ENCODE data around the gene PTPRT. TPM values are rescaled to one million over a fixed set of nuclear protein-coding genes. Genes with fewer than 3 reads are reported as not detected.

PTPRT gene
- total RNA-seq, 1 experiment from 2014 or later: 44.5 TPM

DNA sequence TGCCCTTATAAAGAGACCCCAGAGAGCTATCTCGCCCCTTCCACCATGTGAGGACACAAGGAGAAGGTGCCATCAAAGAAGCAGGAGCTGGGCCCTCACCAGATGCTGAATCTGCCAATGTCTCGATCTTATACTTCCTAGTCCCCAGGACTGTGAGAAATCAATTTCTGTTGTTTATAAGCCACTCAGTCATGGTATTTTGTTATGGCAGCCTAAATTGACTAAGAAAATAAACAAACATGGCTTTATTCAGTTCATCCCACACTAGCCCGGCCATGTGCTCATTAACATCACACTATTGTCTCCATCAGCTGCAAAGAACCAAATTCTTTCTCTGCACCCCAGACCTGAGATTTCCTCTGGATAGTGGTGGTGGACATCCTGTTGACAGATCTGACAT is 302.4 kb downstream of the PTPRT start:
- Histone ChIP-seq H3K27ac (ENCODE audit: low read length) (peak overlapping the region; percentile 47), H3K9ac (ENCODE audit: low read length) (no peak overlapping the region), H3K79me2 (ENCODE audit: low read length) (peaks cover 13% of the 10 kb centered on the region), H3K4me1 (ENCODE audit: low read length) (peaks cover 39% of the 10 kb centered on the region), H4K20me1 (ENCODE audit: insufficient read depth, low read depth, low read length) (no peaks in the 10 kb centered on the region), H3K27me3 (ENCODE audit: low read length) (no peaks in the 10 kb centered on the region), H2AFZ (ENCODE audit: low read length) (no peak overlapping the region), H3K9me3 (ENCODE audit: low read length) (no peaks in the 10 kb centered on the region), H3K9me2 (replicated peaks; ENCODE audit: insufficient read depth, low read length) (no peaks in the 10 kb centered on the region), H3K4me2 (ENCODE audit: low read depth, low read length, poor library complexity, severe bottlenecking) (no peak overlapping the region), H3K4me3 (ENCODE audit: low read length) (no peak overlapping the region), H3K36me3 (ENCODE audit: insufficient read depth, low read length) (peaks cover 18% of the 10 kb centered on the region)
- no peak for DNase-seq

DNA sequence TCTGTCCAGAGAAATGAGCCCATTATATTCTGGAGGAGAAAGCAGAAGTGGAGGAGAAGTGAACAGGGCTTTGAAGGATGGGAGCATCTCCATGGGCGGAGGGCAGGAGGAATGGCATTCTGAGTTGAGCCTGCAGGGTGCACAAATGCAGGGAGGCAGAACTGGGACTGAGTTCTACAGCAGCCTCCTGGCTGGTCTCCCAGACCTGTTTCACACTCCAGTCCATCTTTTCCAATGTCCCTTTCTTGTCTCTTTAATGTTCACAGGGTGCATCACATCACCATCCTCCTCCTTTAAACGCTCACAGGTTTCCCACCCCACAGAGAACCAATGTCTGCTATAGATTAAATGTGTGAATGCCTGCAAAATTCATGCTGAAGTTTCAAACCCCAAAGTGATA is 302.9 kb downstream of the PTPRT start:
- Histone ChIP-seq H3K4me3 (ENCODE audit: low read length) (no peak overlapping the region), H2AFZ (ENCODE audit: low read length) (no peak overlapping the region), H3K9me3 (ENCODE audit: low read length) (no peaks in the 10 kb centered on the region), H4K20me1 (ENCODE audit: insufficient read depth, low read depth, low read length) (no peaks in the 10 kb centered on the region), H3K79me2 (ENCODE audit: low read length) (peaks cover 12% of the 10 kb centered on the region), H3K4me2 (ENCODE audit: low read depth, low read length, poor library complexity, severe bottlenecking) (no peak overlapping the region), H3K27ac (ENCODE audit: low read length) (peak overlapping the region; percentile 47), H3K9me2 (replicated peaks; ENCODE audit: insufficient read depth, low read length) (no peaks in the 10 kb centered on the region), H3K36me3 (ENCODE audit: insufficient read depth, low read length) (peaks cover 13% of the 10 kb centered on the region; the same call in 1 of the 2 replicates), H3K9ac (ENCODE audit: low read length) (no peak overlapping the region), H3K27me3 (ENCODE audit: low read length) (no peaks in the 10 kb centered on the region), H3K4me1 (ENCODE audit: low read length) (peaks cover 39% of the 10 kb centered on the region)
- DNase-seq: no peak

DNA sequence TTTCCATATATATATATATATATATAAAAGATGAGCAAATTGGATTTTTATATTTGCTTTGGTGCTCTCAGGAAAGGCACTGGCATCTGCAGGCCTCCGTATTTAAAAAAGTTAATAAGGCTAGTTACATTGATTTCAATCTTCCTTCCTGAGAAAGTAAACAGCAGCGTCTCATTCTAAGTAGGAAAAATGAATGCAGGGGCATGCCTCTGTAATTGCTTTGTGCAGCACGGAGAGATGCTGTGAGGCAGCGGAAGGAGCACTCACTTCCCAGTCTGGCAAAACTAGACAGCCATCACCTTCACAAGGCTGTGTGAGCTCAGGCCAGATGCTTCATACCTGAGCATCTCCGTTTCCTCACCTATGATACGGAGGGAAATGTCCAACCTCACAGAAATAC is 303.7 kb downstream of the PTPRT start:
- Histone ChIP-seq H3K9me3 (ENCODE audit: low read length) (no peaks in the 10 kb centered on the region), H3K27me3 (ENCODE audit: low read length) (no peaks in the 10 kb centered on the region), H3K4me1 (ENCODE audit: low read length) (peaks cover 40% of the 10 kb centered on the region), H2AFZ (ENCODE audit: low read length) (no peak overlapping the region), H3K4me3 (ENCODE audit: low read length) (no peak overlapping the region), H3K36me3 (ENCODE audit: insufficient read depth, low read length) (peaks cover 7% of the 10 kb centered on the region; the same call in 1 of the 2 replicates), H4K20me1 (ENCODE audit: insufficient read depth, low read depth, low read length) (no peaks in the 10 kb centered on the region), H3K9me2 (replicated peaks; ENCODE audit: insufficient read depth, low read length) (no peaks in the 10 kb centered on the region), H3K27ac (ENCODE audit: low read length) (peak overlapping the region; percentile 47; the same call in 1 of the 2 replicates), H3K9ac (ENCODE audit: low read length) (no peak overlapping the region), H3K4me2 (ENCODE audit: low read depth, low read length, poor library complexity, severe bottlenecking) (no peak overlapping the region), H3K79me2 (ENCODE audit: low read length) (peaks cover 6% of the 10 kb centered on the region; the same call in 1 of the 2 replicates)
- DNase-seq: no peak

GRCh38 chr20:42875581-42875980 is 314.1 kb downstream of the PTPRT start:
- Histone ChIP-seq H3K4me1 (ENCODE audit: low read length) (peaks cover 33% of the 10 kb centered on the region), H3K9me2 (replicated peaks; ENCODE audit: insufficient read depth, low read length) (no peaks in the 10 kb centered on the region), H3K4me2 (ENCODE audit: low read depth, low read length, poor library complexity, severe bottlenecking) (no peak overlapping the region), H3K27ac (ENCODE audit: low read length) (no peak overlapping the region), H3K9ac (ENCODE audit: low read length) (no peak overlapping the region), H3K9me3 (ENCODE audit: low read length) (no peaks in the 10 kb centered on the region), H3K4me3 (ENCODE audit: low read length) (no peak overlapping the region), H3K79me2 (ENCODE audit: low read length) (0 out of 2 replicates have a peak, but pooled peaks cover 4% of the 10 kb centered on the region), H4K20me1 (ENCODE audit: insufficient read depth, low read depth, low read length) (no peaks in the 10 kb centered on the region), H2AFZ (ENCODE audit: low read length) (no peak overlapping the region), H3K36me3 (ENCODE audit: insufficient read depth, low read length) (peaks cover 10% of the 10 kb centered on the region; the same call in 1 of the 2 replicates), H3K27me3 (ENCODE audit: low read length) (no peaks in the 10 kb centered on the region)
- DNase-seq: no peak

- Histone ChIP-seq H2AFZ (ENCODE audit: low read length) (no peak overlapping the region), H3K27ac (ENCODE audit: low read length) (no peak overlapping the region), H3K36me3 (ENCODE audit: insufficient read depth, low read length) (peaks cover 10% of the 10 kb centered on the region; the same call in 1 of the 2 replicates), H3K9me2 (replicated peaks; ENCODE audit: insufficient read depth, low read length) (no peaks in the 10 kb centered on the region), H3K4me3 (ENCODE audit: low read length) (no peak overlapping the region), H3K79me2 (ENCODE audit: low read length) (0 out of 2 replicates have a peak, but pooled peaks cover 4% of the 10 kb centered on the region), H3K4me2 (ENCODE audit: low read depth, low read length, poor library complexity, severe bottlenecking) (no peak overlapping the region), H3K27me3 (ENCODE audit: low read length) (no peaks in the 10 kb centered on the region), H3K4me1 (ENCODE audit: low read length) (peaks cover 33% of the 10 kb centered on the region), H4K20me1 (ENCODE audit: insufficient read depth, low read depth, low read length) (no peaks in the 10 kb centered on the region), H3K9me3 (ENCODE audit: low read length) (no peaks in the 10 kb centered on the region), H3K9ac (ENCODE audit: low read length) (no peak overlapping the region)
- no peak for DNase-seq
These were observed 316.4 kb downstream of the PTPRT start for GRCh38 chr20:42873259-42873658.

- no peaks in the 10 kb centered on the region for H3K9me2 ChIP-seq (replicated peaks; ENCODE audit: insufficient read depth, low read length)
- H3K4me2 ChIP-seq (ENCODE audit: low read depth, low read length, poor library complexity, severe bottlenecking): no peak overlapping the region
- no peak for DNase-seq
- H3K9ac ChIP-seq (ENCODE audit: low read length): no peak overlapping the region
- H3K4me1 ChIP-seq (ENCODE audit: low read length): peaks cover 24% of the 10 kb centered on the region
- H3K79me2 ChIP-seq (ENCODE audit: low read length): no peaks in the 10 kb centered on the region
- no peak overlapping the region for H2AFZ ChIP-seq (ENCODE audit: low read length)
- H3K9me3 ChIP-seq (ENCODE audit: low read length): no peaks in the 10 kb centered on the region
- H3K27ac ChIP-seq (ENCODE audit: low read length): peak overlapping the region; percentile 5; the same call in 1 of the 2 replicates
- no peaks in the 10 kb centered on the region for H3K27me3 ChIP-seq (ENCODE audit: low read length)
- H3K36me3 ChIP-seq (ENCODE audit: insufficient read depth, low read length): no peaks in the 10 kb centered on the region
- H3K4me3 ChIP-seq (ENCODE audit: low read length): no peak overlapping the region
- H4K20me1 ChIP-seq (ENCODE audit: insufficient read depth, low read depth, low read length): no peaks in the 10 kb centered on the region
These were observed 325.6 kb downstream of the PTPRT start for GRCh38 chr20:42864116-42864515.

GRCh38 chr20:42862446-42862845 is 327.3 kb downstream of the PTPRT start:
- Histone ChIP-seq H3K27ac (ENCODE audit: low read length) (no peak overlapping the region), H2AFZ (ENCODE audit: low read length) (no peak overlapping the region), H3K79me2 (ENCODE audit: low read length) (no peaks in the 10 kb centered on the region), H3K9ac (ENCODE audit: low read length) (no peak overlapping the region), H3K4me3 (ENCODE audit: low read length) (no peak overlapping the region), H3K27me3 (ENCODE audit: low read length) (no peaks in the 10 kb centered on the region), H3K4me1 (ENCODE audit: low read length) (peaks cover 29% of the 10 kb centered on the region), H3K4me2 (ENCODE audit: low read depth, low read length, poor library complexity, severe bottlenecking) (no peak overlapping the region), H3K36me3 (ENCODE audit: insufficient read depth, low read length) (no peaks in the 10 kb centered on the region), H3K9me3 (ENCODE audit: low read length) (no peaks in the 10 kb centered on the region), H3K9me2 (replicated peaks; ENCODE audit: insufficient read depth, low read length) (no peaks in the 10 kb centered on the region), H4K20me1 (ENCODE audit: insufficient read depth, low read depth, low read length) (no peaks in the 10 kb centered on the region)
- DNase-seq: no peak

GRCh38 chr20:42857446-42857845 is 332.3 kb downstream of the PTPRT start:
- no peak overlapping the region for H3K4me3 ChIP-seq (ENCODE audit: low read length)
- H3K79me2 ChIP-seq (ENCODE audit: low read length): no peaks in the 10 kb centered on the region
- no peak overlapping the region for H2AFZ ChIP-seq (ENCODE audit: low read length)
- no peak overlapping the region for H3K9ac ChIP-seq (ENCODE audit: low read length)
- peaks cover 61% of the 10 kb centered on the region for H3K4me1 ChIP-seq (ENCODE audit: low read length)
- H3K4me2 ChIP-seq (ENCODE audit: low read depth, low read length, poor library complexity, severe bottlenecking): no peak overlapping the region
- no peaks in the 10 kb centered on the region for H3K9me3 ChIP-seq (ENCODE audit: low read length)
- 0 out of 2 replicates have a peak, but pooled peaks cover 5% of the 10 kb centered on the region for H3K36me3 ChIP-seq (ENCODE audit: insufficient read depth, low read length)
- H4K20me1 ChIP-seq (ENCODE audit: insufficient read depth, low read depth, low read length): no peaks in the 10 kb centered on the region
- H3K27ac ChIP-seq (ENCODE audit: low read length): peak overlapping the region; percentile 71
- DNase-seq: no peak
- no peaks in the 10 kb centered on the region for H3K9me2 ChIP-seq (replicated peaks; ENCODE audit: insufficient read depth, low read length)
- H3K27me3 ChIP-seq (ENCODE audit: low read length): no peaks in the 10 kb centered on the region
